Measurements from ENCODE around the gene CRABP2. TPM values are rescaled to one million over a fixed set of nuclear protein-coding genes. Genes with fewer than 3 reads are reported as not detected.

CRABP2 gene
- total and polyA plus RNA-seq, 2 donors (not counting 1 experiment from before 2014, with no cell fraction given): 0.89 to 1.2 TPM

DNA sequence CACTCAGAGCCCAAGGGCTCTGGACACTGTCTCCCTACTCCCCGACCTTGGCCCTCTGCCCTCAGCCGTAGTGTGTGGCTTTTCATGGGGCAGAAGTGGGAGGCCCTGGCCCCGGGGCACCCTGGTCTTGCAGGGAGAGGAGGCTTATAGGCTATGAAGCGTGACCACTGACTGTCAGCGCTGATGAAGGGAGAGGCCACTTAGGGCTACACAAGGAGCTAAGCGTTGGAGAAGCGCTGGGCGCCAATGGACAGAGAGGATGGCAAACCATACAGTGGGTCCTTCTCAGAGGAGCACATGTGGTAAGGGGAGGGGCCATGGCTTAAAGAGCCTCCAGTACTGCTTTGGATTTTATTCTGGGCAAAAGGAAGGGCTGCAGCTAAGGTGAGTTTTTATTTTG, 7.9 kb downstream of the CRABP2 start:
- H3K36me3 ChIP-seq (replicated peaks in 1 of 2; ENCODE audit: control extremely low read depth in 1 of 2, control insufficient read depth in 1 of 2, extremely low read depth in 1 of 2, insufficient read depth in 2 of 2, low read length in 1 of 2): no peaks in the 10 kb centered on the region
- no peak overlapping the region for H3K27ac ChIP-seq (ENCODE audit: low read length in 2 of 2)
- WGBS (ENCODE audit: insufficient coverage): 94% methylated on average over 8 of the region's 8 CpGs
- intact Hi-C loops (cut with micrococcal nuclease): no loop called here
- no peak overlapping the region for H3K4me2 ChIP-seq (replicated peaks; ENCODE audit: low read depth, low read length, poor library complexity, severe bottlenecking)
- Mint-ChIP-seq H3K9me3 (ENCODE audit: insufficient read depth) (no peaks in the 10 kb centered on the region), H3K27ac (no peak overlapping the region), H3K4me1 (peaks cover 4% of the 10 kb centered on the region), H3K27me3 (peaks cover 55% of the 10 kb centered on the region), H3K4me3 (no peak overlapping the region)
- no peak overlapping the region for H2AFZ ChIP-seq (ENCODE audit: insufficient read depth, low read depth, low read length, poor library complexity, severe bottlenecking)
- no peaks in the 10 kb centered on the region for H3K9me3 ChIP-seq (ENCODE audit: control extremely low read depth in 1 of 3, control insufficient read depth in 2 of 3, insufficient read depth in 1 of 3, low read length in 2 of 3)
- H3K4me3 ChIP-seq (ENCODE audit: control extremely low read depth in 1 of 5, extremely low read depth in 1 of 5, insufficient read depth in 1 of 5, low read depth in 2 of 5, low read length in 4 of 5): no peak overlapping the region
- no peaks in the 10 kb centered on the region for H3K79me2 ChIP-seq (ENCODE audit: control insufficient read depth, insufficient read depth, low read length)
- CTCF ChIA-PET: interaction anchor here (0.7 to 3.4 kb wide), 2 partner anchors 8 to 30 kb away, joined by 3 to 12 read pairs; no protein-coding TSS in a partner anchor
- H3K4me1 ChIP-seq (ENCODE audit: control insufficient read depth in 2 of 2, insufficient read depth in 2 of 2, low read length in 2 of 2): peaks cover 0 to 6% of the 10 kb centered on the region in 2 donors
- H4K20me1 ChIP-seq (ENCODE audit: control insufficient read depth, insufficient read depth, low read length, poor library complexity, severe bottlenecking): no peaks in the 10 kb centered on the region
- TF ChIP-seq, protein P1, sequence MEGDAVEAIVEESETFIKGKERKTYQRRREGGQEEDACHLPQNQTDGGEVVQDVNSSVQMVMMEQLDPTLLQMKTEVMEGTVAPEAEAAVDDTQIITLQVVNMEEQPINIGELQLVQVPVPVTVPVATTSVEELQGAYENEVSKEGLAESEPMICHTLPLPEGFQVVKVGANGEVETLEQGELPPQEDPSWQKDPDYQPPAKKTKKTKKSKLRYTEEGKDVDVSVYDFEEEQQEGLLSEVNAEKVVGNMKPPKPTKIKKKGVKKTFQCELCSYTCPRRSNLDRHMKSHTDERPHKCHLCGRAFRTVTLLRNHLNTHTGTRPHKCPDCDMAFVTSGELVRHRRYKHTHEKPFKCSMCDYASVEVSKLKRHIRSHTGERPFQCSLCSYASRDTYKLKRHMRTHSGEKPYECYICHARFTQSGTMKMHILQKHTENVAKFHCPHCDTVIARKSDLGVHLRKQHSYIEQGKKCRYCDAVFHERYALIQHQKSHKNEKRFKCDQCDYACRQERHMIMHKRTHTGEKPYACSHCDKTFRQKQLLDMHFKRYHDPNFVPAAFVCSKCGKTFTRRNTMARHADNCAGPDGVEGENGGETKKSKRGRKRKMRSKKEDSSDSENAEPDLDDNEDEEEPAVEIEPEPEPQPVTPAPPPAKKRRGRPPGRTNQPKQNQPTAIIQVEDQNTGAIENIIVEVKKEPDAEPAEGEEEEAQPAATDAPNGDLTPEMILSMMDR (IDR thresholded peaks at IDR 0.05): no peak
- TF ChIP-seq EZH2 (IDR thresholded peaks at IDR 0.05; ENCODE audit: borderline replicate concordance, insufficient read depth, low read depth, low read length, poor library complexity, severe bottlenecking): no peak
- ATAC-seq (ENCODE audit: low read depth) (no peak), DNase-seq (no peak)
- no peak overlapping the region for H3K9ac ChIP-seq (ENCODE audit: low read length)
- POLR2A ChIA-PET: no interaction called here
- H3K27me3 ChIP-seq (replicated peaks in 1 of 4; ENCODE audit: control extremely low read depth in 1 of 4, control insufficient read depth in 3 of 4, insufficient read depth in 4 of 4, low read length in 3 of 4): peaks cover 0 to 57% (median 23%) of the 10 kb centered on the region in 4 experiments

DNA sequence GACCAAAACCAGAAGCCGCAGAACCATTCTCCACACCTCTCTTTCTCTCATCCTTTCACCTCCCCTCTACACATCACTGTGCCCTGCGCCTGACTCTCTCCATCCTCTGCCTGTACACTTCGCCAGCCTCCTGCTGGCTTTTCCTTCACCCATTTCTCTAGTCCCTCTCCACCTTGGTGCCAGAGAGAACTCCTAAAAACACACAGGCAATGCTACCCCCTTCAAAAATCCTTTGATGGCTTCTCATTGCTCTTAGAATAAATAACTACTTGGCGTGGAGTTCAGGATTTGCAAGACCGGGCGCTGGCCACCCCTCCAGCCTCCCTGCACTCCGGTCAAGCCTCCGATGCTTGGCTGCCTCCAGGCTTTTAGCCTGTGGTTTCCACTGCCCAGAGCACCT, 8.6 kb downstream of the CRABP2 start:
- intact Hi-C loops (cut with micrococcal nuclease): no loop called here
- CTCF ChIA-PET: no interaction called here
- H3K4me3 ChIP-seq (ENCODE audit: control extremely low read depth in 1 of 5, extremely low read depth in 1 of 5, insufficient read depth in 1 of 5, low read depth in 2 of 5, low read length in 4 of 5): no peak overlapping the region
- no peak overlapping the region for H3K27ac Mint-ChIP-seq
- H3K9me3 Mint-ChIP-seq (ENCODE audit: insufficient read depth): no peaks in the 10 kb centered on the region
- peaks cover 0 to 62% (median 26%) of the 10 kb centered on the region in 4 experiments for H3K27me3 ChIP-seq (replicated peaks in 1 of 4; ENCODE audit: control extremely low read depth in 1 of 4, control insufficient read depth in 3 of 4, insufficient read depth in 4 of 4, low read length in 3 of 4)
- peaks cover 0 to 11% of the 10 kb centered on the region in 2 donors for H3K4me1 ChIP-seq (ENCODE audit: control insufficient read depth in 2 of 2, insufficient read depth in 2 of 2, low read length in 2 of 2)
- TF ChIP-seq EZH2 (IDR thresholded peaks at IDR 0.05; ENCODE audit: borderline replicate concordance, insufficient read depth, low read depth, low read length, poor library complexity, severe bottlenecking): no peak
- TF ChIP-seq, protein P1 (IDR thresholded peaks at IDR 0.05): no peak
- no peaks in the 10 kb centered on the region for H3K36me3 ChIP-seq (replicated peaks in 1 of 2; ENCODE audit: control extremely low read depth in 1 of 2, control insufficient read depth in 1 of 2, extremely low read depth in 1 of 2, insufficient read depth in 2 of 2, low read length in 1 of 2)
- 99% methylated on average over 6 of the region's 8 CpGs for WGBS (ENCODE audit: insufficient coverage)
- peaks cover 12% of the 10 kb centered on the region for H3K4me1 Mint-ChIP-seq
- no peak overlapping the region for H3K4me3 Mint-ChIP-seq
- no peak overlapping the region for H3K4me2 ChIP-seq (replicated peaks; ENCODE audit: low read depth, low read length, poor library complexity, severe bottlenecking)
- ATAC-seq (ENCODE audit: low read depth) (no peak), DNase-seq (no peak)
- H4K20me1 ChIP-seq (ENCODE audit: control insufficient read depth, insufficient read depth, low read length, poor library complexity, severe bottlenecking): no peaks in the 10 kb centered on the region
- H3K27ac ChIP-seq (ENCODE audit: low read length in 2 of 2): no peak overlapping the region
- no peak overlapping the region for H2AFZ ChIP-seq (ENCODE audit: insufficient read depth, low read depth, low read length, poor library complexity, severe bottlenecking)
- H3K9me3 ChIP-seq (ENCODE audit: control extremely low read depth in 1 of 3, control insufficient read depth in 2 of 3, insufficient read depth in 1 of 3, low read length in 2 of 3): no peaks in the 10 kb centered on the region
- POLR2A ChIA-PET: no interaction called here
- no peak overlapping the region for H3K9ac ChIP-seq (ENCODE audit: low read length)
- no peaks in the 10 kb centered on the region for H3K79me2 ChIP-seq (ENCODE audit: control insufficient read depth, insufficient read depth, low read length)
- H3K27me3 Mint-ChIP-seq: peaks cover 62% of the 10 kb centered on the region
